Suppressor macrophage treated with lipopolysaccharide for 1 hour (primary cell): ENCODE measurements around the gene CXXC5.
"Not testable (repeated sequence)": the region's sequence is repeated elsewhere in the genome, so short reads cannot be mapped to it uniquely, and the experiment has no call there.

ENCODE experiments used
- DNase-seq, 3 donors: peaks; one replicate each; pipeline ENCODE4 v3.0.0-alpha.2; 2020 to 2022

The CXXC5 gene

DNA sequence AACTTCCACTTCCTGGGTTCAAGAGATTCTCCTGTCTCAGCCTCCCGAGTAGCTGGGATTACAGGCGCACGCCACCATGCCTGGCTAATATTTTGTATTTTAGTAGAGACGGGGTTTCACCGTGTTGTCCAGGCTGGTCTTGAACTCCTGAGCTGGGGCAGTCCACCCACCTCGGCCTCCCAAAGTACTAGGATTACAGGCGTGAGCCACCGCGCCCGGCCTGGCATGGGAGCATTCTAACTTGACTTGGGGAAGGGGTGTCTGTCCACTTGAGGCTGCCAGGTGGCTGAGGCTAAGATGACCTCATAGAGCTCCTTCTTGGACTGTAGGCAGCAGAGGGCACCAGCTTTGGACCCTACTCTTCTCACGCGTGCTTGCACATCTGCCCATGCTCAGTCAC lies 65.7 kb downstream of the CXXC5 start:
- DNase-seq, result not testable (repeated sequence)

- no peak for DNase-seq
Observed at GRCh38 chr5:139717221-139717620, 69.1 kb downstream of the CXXC5 start.

DNA sequence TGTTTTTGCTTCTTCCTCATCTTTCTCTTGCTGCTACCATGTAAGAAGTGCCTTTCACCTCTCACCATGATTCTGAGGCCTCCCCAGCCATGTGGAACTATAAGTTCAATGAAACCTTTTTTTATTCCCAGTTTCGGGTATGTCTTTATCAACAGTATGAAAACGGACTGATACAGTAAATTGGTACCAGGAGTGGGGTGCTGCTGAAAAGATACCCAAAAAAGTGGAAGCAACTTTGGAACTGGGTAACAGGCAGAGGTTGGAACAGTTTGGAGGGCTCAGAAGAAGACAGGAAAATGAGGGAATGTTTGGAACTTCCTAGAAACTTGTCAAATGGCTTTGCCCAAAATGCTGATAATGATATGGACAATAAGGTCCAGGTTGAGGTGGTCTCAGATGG lies 70.3 kb downstream of the CXXC5 start:
- DNase-seq, result not testable (repeated sequence)

- DNase-seq, result not testable (repeated sequence)
Observed at GRCh38 chr5:139719970-139720369, 71.8 kb downstream of the CXXC5 start.

DNA sequence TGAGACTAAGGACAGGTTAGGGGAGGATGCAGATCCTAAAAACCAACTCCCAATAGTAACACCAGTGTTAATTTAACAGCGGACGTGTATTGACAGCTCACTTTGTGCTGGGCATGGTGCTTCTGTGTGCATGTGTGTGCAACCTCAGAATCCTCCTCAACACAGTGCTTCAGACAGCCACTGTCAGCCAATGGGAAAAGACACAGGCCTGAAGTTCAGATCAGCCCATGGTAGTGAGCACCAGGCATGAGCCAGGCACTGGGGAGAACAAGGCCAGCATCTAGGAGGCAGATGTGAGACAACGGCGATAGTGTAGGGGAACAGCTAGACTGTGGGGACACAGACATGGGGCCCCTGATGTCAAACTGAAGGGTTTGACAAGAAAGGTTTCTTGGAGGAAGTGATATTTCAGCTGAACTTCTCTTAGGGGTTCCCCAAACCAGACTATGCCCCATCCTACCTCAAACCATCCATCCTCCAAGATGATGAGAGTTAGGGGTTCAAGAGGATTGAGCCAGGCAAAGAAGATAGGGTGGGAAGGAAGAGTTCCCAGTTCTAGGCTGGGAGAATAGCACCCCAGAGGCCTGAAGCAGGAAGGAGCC lies 75.9 kb downstream of the CXXC5 start:
- no peak for DNase-seq

DNA sequence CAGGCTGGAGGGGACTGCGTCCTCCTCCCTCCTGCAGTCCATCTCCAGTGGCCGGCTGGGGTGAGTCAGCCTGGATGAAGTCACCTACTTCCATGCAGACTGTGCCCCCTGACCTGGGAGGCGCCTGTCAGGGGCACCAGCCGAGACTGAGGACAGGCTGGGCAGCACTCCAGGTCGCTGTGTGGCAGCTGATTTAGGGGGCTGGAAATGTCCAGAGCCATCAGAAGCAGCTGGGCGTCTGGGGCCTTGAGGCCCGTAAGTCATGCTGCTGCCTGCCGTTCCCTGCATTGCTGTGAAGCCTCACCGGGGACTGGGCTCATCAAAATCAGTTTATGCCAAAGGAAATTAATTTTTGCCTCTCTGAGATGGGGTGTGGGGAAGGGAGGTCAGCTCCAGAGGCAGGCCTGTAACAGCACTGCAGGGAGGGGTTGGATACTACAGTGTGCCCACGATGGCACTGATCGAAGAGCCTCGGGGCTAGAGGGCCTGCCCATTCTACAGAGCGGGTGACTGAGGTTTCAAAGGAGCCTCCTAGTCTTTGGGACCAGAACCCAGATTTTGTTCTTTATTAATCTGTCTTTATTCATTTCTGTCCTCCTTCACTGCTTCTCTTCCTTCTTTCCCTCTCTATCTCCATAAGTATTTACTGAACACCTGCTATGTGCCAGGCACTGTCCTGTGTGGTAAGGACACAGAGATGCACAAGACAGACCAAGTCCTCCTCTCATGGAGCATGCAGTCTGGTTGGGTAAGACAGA lies 77.1 kb downstream of the CXXC5 start:
- DNase-seq, result no peak

DNA sequence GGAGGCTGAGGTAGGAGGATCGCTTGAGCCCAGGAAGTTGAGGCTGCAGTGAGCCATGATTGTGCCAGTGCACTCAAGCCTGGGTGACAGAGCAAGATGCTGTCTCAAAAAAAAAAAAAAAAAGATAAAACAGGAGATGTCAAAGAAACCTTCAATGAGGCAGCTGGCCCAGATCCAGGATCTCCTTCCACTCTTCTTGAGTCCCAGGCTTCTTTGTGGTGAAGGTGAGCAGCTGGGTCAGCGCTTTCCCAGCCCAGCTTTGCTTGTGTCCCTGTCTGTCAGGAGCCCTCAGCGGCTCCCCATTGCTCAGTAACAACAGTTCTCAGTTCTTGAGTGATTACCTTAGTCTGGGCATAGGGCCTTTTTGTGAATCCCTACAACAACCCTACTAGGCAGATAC lies 78.1 kb downstream of the CXXC5 start:
- DNase-seq, result no peak

GRCh38 chr5:139727615-139728014 lies 79.5 kb downstream of the CXXC5 start:
- not testable (repeated sequence) for DNase-seq

DNA sequence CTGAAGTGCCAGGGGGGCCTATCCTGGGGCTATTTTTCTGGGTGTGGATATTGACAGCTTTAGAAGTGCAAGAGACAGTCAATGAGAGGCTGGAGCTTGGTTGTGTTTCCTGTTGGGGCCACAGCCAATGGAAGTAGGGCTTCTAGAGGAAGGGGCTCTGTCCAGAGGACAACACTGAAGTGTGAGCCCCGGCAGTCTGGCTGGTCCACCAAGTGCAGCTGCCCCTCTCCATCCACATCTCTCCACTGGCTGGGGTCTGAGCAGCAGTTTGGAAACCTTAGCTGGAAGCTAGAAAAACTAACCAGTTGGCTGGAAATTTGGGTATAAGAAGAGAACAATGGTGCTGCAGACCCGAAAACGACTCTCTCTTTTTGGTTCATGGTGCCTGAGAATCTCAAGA lies 83.1 kb downstream of the CXXC5 start:
- no peak for DNase-seq

DNA sequence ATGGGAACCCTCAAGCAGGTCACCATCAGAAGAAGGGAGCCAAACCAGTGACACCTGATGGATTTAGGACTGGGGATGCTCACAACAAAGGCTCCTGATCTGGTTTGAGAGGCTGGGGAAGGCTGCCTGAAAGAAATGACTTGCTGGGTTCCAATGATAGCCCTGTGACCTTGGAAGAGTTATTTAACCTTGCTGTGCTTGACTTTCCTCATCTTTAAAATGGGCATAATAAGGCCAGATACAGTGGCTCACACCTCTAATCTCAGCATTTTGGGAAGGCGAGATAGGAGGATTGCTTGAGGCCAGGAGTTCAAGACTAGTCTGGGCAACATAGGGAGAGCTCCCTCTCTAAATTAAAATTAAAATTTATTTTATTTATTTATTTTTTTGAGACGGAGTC lies 83.9 kb downstream of the CXXC5 start:
- DNase-seq, result no peak

- DNase-seq, result no peak
Observed at GRCh38 chr5:139733010-139733688, 85.0 kb downstream of the CXXC5 start.
